PC-3 (cell line): Measurements from ENCODE around the gene CMC1.

ENCODE experiments used
- EZH2 ChIP-seq: fragments of 300-600 bp; sonication (generic); IDR thresholded peaks from one replicate; pipeline ENCODE4 v1.6.1; 2017; ENCODE audit warnings: antibody characterized with exemption, mild to moderate bottlenecking, low read length; ENCODE audit not compliant: unreplicated experiment
- TF ChIP-seq, protein P1 (sequence below): fragments of 300-600 bp; sonication (generic); conservative IDR thresholded peaks from 2 replicates; pipeline ENCODE4 v1.5.1; 2017; ENCODE audit warnings: antibody characterized with exemption, low read depth, mild to moderate bottlenecking, low read length

DNA sequence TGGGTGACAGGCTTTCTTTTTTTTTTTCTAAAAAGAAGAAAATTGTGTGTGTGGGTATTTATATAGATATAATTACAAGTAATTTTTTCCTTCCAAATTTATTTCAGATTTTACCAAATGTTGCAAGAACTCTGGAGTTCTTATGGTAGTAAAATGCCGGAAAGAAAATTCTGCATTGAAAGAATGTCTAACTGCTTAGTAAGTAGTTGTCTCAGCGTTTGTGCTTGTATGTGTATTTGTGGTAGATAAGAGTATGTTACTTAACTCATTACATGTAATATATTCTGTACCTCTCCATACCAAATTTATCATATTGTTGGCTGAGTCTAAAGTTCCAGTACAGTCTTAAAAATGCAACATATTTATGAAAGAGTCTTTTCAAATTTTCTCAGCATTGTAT lies 74.8 kb downstream of the CMC1 start:
- TF ChIP-seq, protein P1, sequence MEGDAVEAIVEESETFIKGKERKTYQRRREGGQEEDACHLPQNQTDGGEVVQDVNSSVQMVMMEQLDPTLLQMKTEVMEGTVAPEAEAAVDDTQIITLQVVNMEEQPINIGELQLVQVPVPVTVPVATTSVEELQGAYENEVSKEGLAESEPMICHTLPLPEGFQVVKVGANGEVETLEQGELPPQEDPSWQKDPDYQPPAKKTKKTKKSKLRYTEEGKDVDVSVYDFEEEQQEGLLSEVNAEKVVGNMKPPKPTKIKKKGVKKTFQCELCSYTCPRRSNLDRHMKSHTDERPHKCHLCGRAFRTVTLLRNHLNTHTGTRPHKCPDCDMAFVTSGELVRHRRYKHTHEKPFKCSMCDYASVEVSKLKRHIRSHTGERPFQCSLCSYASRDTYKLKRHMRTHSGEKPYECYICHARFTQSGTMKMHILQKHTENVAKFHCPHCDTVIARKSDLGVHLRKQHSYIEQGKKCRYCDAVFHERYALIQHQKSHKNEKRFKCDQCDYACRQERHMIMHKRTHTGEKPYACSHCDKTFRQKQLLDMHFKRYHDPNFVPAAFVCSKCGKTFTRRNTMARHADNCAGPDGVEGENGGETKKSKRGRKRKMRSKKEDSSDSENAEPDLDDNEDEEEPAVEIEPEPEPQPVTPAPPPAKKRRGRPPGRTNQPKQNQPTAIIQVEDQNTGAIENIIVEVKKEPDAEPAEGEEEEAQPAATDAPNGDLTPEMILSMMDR: no peak
- no peak for TF ChIP-seq EZH2
